Measurements from ENCODE around the gene DCHS2. TPM values are rescaled to one million over a fixed set of nuclear protein-coding genes. Genes with fewer than 3 reads are reported as not detected.

Gene DCHS2
- total RNA-seq, 1 experiment from 2014 or later: 0.02 TPM

DNA sequence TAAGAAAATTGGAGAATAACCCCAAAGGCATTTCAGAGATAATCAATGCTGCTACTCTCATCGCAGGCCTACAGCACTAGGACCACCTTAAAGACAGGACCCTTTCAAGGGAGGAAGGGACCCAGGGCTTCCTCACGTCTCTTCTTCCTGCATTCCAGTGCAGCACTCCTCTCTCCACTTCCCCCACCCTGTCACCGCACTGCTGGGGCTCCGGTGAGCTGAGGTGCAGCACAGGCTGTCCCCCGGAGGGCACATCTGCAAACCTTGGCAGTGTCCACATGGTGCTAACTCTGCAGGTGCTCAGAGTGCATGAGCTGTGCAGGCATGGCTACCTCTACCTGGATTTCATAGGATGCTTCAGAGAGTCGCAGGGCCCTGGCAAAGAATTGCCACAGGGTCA is 305.6 kb downstream of the DCHS2 start:
- Histone ChIP-seq H3K9me2 (ENCODE audit: insufficient read depth) (no peaks in the 10 kb centered on the region), H3K27me3 (ENCODE audit: insufficient read depth, low read depth) (no peaks in the 10 kb centered on the region), H2AFZ (no peak overlapping the region), H3K4me1 (replicated peaks; ENCODE audit: insufficient read depth) (no peaks in the 10 kb centered on the region), H3K4me2 (no peak overlapping the region), H3K36me3 (ENCODE audit: low read depth) (no peaks in the 10 kb centered on the region), H3K27ac (no peak overlapping the region), H3K4me3 (no peak overlapping the region), H4K20me1 (ENCODE audit: insufficient read depth) (no peaks in the 10 kb centered on the region), H3F3A (ENCODE audit: insufficient read depth, low read depth) (no peaks in the 10 kb centered on the region), H3K79me2 (ENCODE audit: low read depth) (no peaks in the 10 kb centered on the region), H3K9me3 (ENCODE audit: insufficient read depth, low read depth) (no peaks in the 10 kb centered on the region)
- BruUV-seq (replicated peaks): no TSS peak
- POLR2A ChIA-PET (ENCODE audit: unreplicated experiment): no interaction called here
- intact Hi-C loops (cut with micrococcal nuclease; ENCODE audit: unreplicated experiment): no loop called here
- TF ChIP-seq EZH2 (IDR thresholded peaks at IDR 0.05; ENCODE audit: low read depth): no peak
- TF ChIP-seq, protein P1, sequence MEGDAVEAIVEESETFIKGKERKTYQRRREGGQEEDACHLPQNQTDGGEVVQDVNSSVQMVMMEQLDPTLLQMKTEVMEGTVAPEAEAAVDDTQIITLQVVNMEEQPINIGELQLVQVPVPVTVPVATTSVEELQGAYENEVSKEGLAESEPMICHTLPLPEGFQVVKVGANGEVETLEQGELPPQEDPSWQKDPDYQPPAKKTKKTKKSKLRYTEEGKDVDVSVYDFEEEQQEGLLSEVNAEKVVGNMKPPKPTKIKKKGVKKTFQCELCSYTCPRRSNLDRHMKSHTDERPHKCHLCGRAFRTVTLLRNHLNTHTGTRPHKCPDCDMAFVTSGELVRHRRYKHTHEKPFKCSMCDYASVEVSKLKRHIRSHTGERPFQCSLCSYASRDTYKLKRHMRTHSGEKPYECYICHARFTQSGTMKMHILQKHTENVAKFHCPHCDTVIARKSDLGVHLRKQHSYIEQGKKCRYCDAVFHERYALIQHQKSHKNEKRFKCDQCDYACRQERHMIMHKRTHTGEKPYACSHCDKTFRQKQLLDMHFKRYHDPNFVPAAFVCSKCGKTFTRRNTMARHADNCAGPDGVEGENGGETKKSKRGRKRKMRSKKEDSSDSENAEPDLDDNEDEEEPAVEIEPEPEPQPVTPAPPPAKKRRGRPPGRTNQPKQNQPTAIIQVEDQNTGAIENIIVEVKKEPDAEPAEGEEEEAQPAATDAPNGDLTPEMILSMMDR (conservative IDR thresholded peaks at IDR 0.05): no peak
- CTCF ChIA-PET: no interaction called here
- no peak for DNase-seq

DNA sequence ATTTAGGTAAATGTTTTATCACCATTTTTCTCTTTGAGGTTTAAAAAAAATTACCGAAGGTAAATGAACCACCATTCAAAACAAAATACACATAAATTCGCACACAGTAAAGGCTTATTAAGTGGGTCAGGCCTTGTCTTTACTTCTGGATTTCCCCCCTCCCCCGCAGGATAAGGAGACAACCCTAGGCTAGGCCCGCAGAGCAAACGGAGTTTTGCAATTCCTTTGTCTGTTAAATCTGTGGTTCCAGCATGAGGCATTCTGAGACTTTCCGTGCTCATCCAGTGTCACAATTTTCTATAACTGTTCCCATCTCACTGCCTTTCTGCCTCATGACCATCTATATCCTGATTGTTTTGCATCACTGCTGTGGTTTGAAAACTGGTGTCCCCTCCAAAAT is 307.4 kb downstream of the DCHS2 start:
- no TSS peak for BruUV-seq (replicated peaks)
- intact Hi-C loops (cut with micrococcal nuclease; ENCODE audit: unreplicated experiment): no loop called here
- H3K27me3 ChIP-seq (ENCODE audit: insufficient read depth, low read depth): no peaks in the 10 kb centered on the region
- H3K4me3 ChIP-seq: no peak overlapping the region
- no peaks in the 10 kb centered on the region for H3K9me3 ChIP-seq (ENCODE audit: insufficient read depth, low read depth)
- no peaks in the 10 kb centered on the region for H3K36me3 ChIP-seq (ENCODE audit: low read depth)
- ChIA-PET CTCF (no interaction called here), POLR2A (ENCODE audit: unreplicated experiment) (no interaction called here)
- TF ChIP-seq EZH2 (IDR thresholded peaks at IDR 0.05; ENCODE audit: low read depth): no peak
- TF ChIP-seq, protein P1 (conservative IDR thresholded peaks at IDR 0.05): no peak
- H3K27ac ChIP-seq: no peak overlapping the region
- H2AFZ ChIP-seq: no peak overlapping the region
- no peak for DNase-seq
- no peaks in the 10 kb centered on the region for H3K4me1 ChIP-seq (replicated peaks; ENCODE audit: insufficient read depth)
- no peak overlapping the region for H3K4me2 ChIP-seq
- H3K79me2 ChIP-seq (ENCODE audit: low read depth): no peaks in the 10 kb centered on the region
- H3F3A ChIP-seq (ENCODE audit: insufficient read depth, low read depth): no peaks in the 10 kb centered on the region
- H4K20me1 ChIP-seq (ENCODE audit: insufficient read depth): no peaks in the 10 kb centered on the region
- H3K9me2 ChIP-seq (ENCODE audit: insufficient read depth): no peaks in the 10 kb centered on the region

DNA sequence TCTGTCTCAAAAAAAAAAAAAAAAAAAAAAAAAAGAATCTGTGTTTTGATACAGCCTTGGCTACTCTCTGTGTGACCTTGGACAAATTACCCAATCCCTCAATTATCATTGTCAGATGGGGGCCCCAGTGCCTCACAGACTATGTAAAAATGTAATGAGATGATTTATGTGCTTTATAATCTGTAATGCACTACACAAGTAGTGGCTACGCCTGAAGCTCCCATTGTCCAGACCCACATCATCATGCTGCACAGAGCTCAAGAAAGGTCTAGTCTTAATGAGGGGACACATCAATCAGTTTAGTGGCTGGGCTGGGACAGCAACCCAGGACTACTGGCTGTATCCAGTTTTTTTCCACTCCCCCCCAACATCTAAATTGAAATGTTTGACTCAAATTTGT is 308.3 kb downstream of the DCHS2 start:
- Histone ChIP-seq H3K9me3 (ENCODE audit: insufficient read depth, low read depth) (no peaks in the 10 kb centered on the region), H3K4me2 (no peak overlapping the region), H4K20me1 (ENCODE audit: insufficient read depth) (no peaks in the 10 kb centered on the region), H2AFZ (no peak overlapping the region), H3K36me3 (ENCODE audit: low read depth) (no peaks in the 10 kb centered on the region), H3K79me2 (ENCODE audit: low read depth) (no peaks in the 10 kb centered on the region), H3F3A (ENCODE audit: insufficient read depth, low read depth) (no peaks in the 10 kb centered on the region), H3K4me3 (no peak overlapping the region), H3K27ac (no peak overlapping the region), H3K9me2 (ENCODE audit: insufficient read depth) (no peaks in the 10 kb centered on the region), H3K27me3 (ENCODE audit: insufficient read depth, low read depth) (no peaks in the 10 kb centered on the region), H3K4me1 (replicated peaks; ENCODE audit: insufficient read depth) (no peaks in the 10 kb centered on the region)
- no peak for TF ChIP-seq EZH2 (IDR thresholded peaks at IDR 0.05; ENCODE audit: low read depth)
- TF ChIP-seq, protein P1 (conservative IDR thresholded peaks at IDR 0.05): no peak
- CTCF ChIA-PET: no interaction called here
- intact Hi-C loops (cut with micrococcal nuclease; ENCODE audit: unreplicated experiment): no loop called here
- no TSS peak for BruUV-seq (replicated peaks)
- DNase-seq: no peak
- POLR2A ChIA-PET (ENCODE audit: unreplicated experiment): no interaction called here

Other genes with a start within 250 kb of the DCHS2 start
- 60.8 and 80.7 TPM in 2 replicates for gene PLRG1, start 58.6 kb upstream of the DCHS2 start, total RNA-seq (2021)
- not detected in 2 replicates for gene FGB, start 71.2 kb upstream of the DCHS2 start, total RNA-seq (2021)
- gene FGA, start 98.9 kb upstream of the DCHS2 start, total RNA-seq (2021): not detected in 2 replicates
- not detected in 2 replicates for gene FGG, start 120.9 kb upstream of the DCHS2 start, total RNA-seq (2021)